Neural cell (in vitro differentiated cells): ENCODE measurements around the gene PCDHB4. TPM values are rescaled to one million over a fixed set of nuclear protein-coding genes. Genes with fewer than 3 reads are reported as not detected.
"Not testable (repeated sequence)": the region's sequence is repeated elsewhere in the genome, so short reads cannot be mapped to it uniquely, and the experiment has no call there.

Experiments used
- H2AFZ ChIP-seq: fragments of 200-600, 300-800 bp; sonication (generic), shearing (Covaris generic); 2 replicates; pipeline ENCODE4 v1.6.0; 2014; ENCODE audit warnings: low read depth, mild to moderate bottlenecking, antibody characterized with exemption, low read length, moderate library complexity
- H3F3A ChIP-seq: fragments of 200-600 bp; shearing (Covaris generic); 2 replicates; pipeline ENCODE4 v1.6.1; 2016; ENCODE audit warnings: mild to moderate bottlenecking, moderate library complexity, mixed read lengths, antibody characterized with exemption, low read length; ENCODE audit not compliant: insufficient read depth, poor library complexity, severe bottlenecking
- H3K27ac ChIP-seq: fragments of 200-600, 300-800 bp; sonication (generic), shearing (Covaris generic); 2 replicates; pipeline ENCODE4 v1.5.1; 2014; ENCODE audit warnings: mild to moderate bottlenecking, low read length, moderate library complexity
- H3K27me3 ChIP-seq: fragments of 300-800, 200-600 bp; sonication (generic), shearing (Covaris generic); 2 replicates; pipeline ENCODE4 v1.6.0; 2014; ENCODE audit warnings: mild to moderate bottlenecking, low read depth, low read length, moderate library complexity; ENCODE audit not compliant: insufficient read depth
- H3K36me3 ChIP-seq: fragments of 300-800, 200-600 bp; sonication (generic), shearing (Covaris generic); 2 replicates; pipeline ENCODE4 v1.5.1; 2014; ENCODE audit warnings: mild to moderate bottlenecking, antibody characterized with exemption, low read length, moderate library complexity; ENCODE audit not compliant: insufficient read depth
- H3K4me2 ChIP-seq: fragments of 300-800, 200-600 bp; sonication (generic), shearing (Covaris generic); 2 replicates; pipeline ENCODE4 v1.6.0; 2014; ENCODE audit warnings: mild to moderate bottlenecking, low read length
- H3K4me3 ChIP-seq: fragments of 300-800, 200-600 bp; sonication (generic), shearing (Covaris generic); 2 replicates; pipeline ENCODE4 v1.5.1; 2014; ENCODE audit warnings: mild to moderate bottlenecking, low read length, moderate library complexity
- H3K79me2 ChIP-seq: fragments of 200-600 bp; shearing (Covaris generic); replicated peaks from 2 replicates; pipeline ENCODE4 v1.6.0; 2014; ENCODE audit warnings: mild to moderate bottlenecking, low read length, moderate library complexity; ENCODE audit not compliant: insufficient read depth
- H3K9ac ChIP-seq: fragments of 300-800, 200-600 bp; sonication (generic), shearing (Covaris generic); 2 replicates; pipeline ENCODE4 v1.6.1; 2016; ENCODE audit warnings: mild to moderate bottlenecking, low read length, mixed read lengths
- H3K9me2 ChIP-seq: fragments of 200-600 bp; shearing (Covaris generic); 2 replicates; pipeline ENCODE4 v1.6.1; 2016; ENCODE audit warnings: mild to moderate bottlenecking, low read length, mixed read lengths; ENCODE audit not compliant: insufficient read depth
- H3K9me3 ChIP-seq: fragments of 200-600, 300-800 bp; sonication (generic), shearing (Covaris generic); 2 replicates; pipeline ENCODE4 v1.6.1; 2016; ENCODE audit warnings: mild to moderate bottlenecking, mixed run types, low read length, moderate library complexity, mixed read lengths
- H4K20me1 ChIP-seq: fragments of 200-600 bp; shearing (Covaris generic); 2 replicates; pipeline ENCODE4 v1.6.1; 2016; ENCODE audit warnings: mild to moderate bottlenecking, mixed run types; ENCODE audit not compliant: insufficient read depth
- CTCF ChIP-seq: fragments of 450-650 bp; IDR thresholded peaks from 2 replicates; pipeline ENCODE4 v1.5.1; 2014; ENCODE audit warnings: antibody characterized with exemption, mild to moderate bottlenecking, moderate library complexity; ENCODE audit not compliant: poor library complexity, severe bottlenecking
- EP300 ChIP-seq: fragments of 450-650 bp; conservative IDR thresholded peaks from 2 replicates; pipeline ENCODE4 v1.6.1; 2014; ENCODE audit warnings: antibody characterized with exemption, mild to moderate bottlenecking, moderate library complexity; ENCODE audit not compliant: poor library complexity, severe bottlenecking
- EZH2 ChIP-seq: fragments of 200-600, 300-800 bp; shearing (Covaris generic), sonication (generic); IDR thresholded peaks from 2 replicates; pipeline ENCODE4 v1.6.1; 2014; ENCODE audit warnings: antibody characterized with exemption, low read length, borderline replicate concordance, mild to moderate bottlenecking; ENCODE audit not compliant: insufficient read depth, poor library complexity, severe bottlenecking
- MXI1 ChIP-seq: fragments of 450-650 bp; conservative IDR thresholded peaks from 2 replicates; pipeline ENCODE4 v1.6.1; 2014; ENCODE audit warnings: antibody characterized with exemption, mild to moderate bottlenecking; ENCODE audit not compliant: poor library complexity, severe bottlenecking
- POLR2AphosphoS5 ChIP-seq: IDR thresholded peaks from 2 replicates; pipeline ENCODE4 v1.6.1; 2012
- RAD21 ChIP-seq: fragments of 450-650 bp; conservative IDR thresholded peaks from 2 replicates; pipeline ENCODE4 v1.6.1; 2014; ENCODE audit warnings: antibody characterized with exemption, mild to moderate bottlenecking, moderate library complexity
- REST ChIP-seq: IDR thresholded peaks from 2 replicates; pipeline ENCODE4 v1.6.1; 2012; ENCODE audit warnings: borderline replicate concordance
- SMC3 ChIP-seq: fragments of 450-650 bp; conservative IDR thresholded peaks from 2 replicates; pipeline ENCODE4 v1.6.1; 2014; ENCODE audit warnings: antibody characterized with exemption, mild to moderate bottlenecking, moderate library complexity; ENCODE audit not compliant: poor library complexity
- TAF1 ChIP-seq: IDR thresholded peaks from 2 replicates; pipeline ENCODE4 v1.6.1; 2012; ENCODE audit warnings: low read depth
- polyA plus RNA-seq: library from polyadenylated mRNA; depleted of rRNA; stranded (reverse); fragments of >200 nt; gene quantifications from 2 replicates; pipeline ENCODE4 v1.2.3, GENCODE V29; 2014

PCDHB4 gene
- polyA plus RNA-seq, 1 donor from 2014 or later: 4.2 TPM

GRCh38 chr5:141135030-141135717, 13.6 kb downstream of the PCDHB4 start, which contains the start of gene PCDHB5:
Gene PCDHB5 (plus strand): TSS chr5:141135206. CDS start chr5:141135435, 229 bp downstream.
- no peak within 1 kb of the TSS for H3K4me2 ChIP-seq
- peak; percentile 21 for TF ChIP-seq CTCF
- TF ChIP-seq MXI1: no peak
- no peak for TF ChIP-seq RAD21
- H3K79me2 ChIP-seq: no peaks in the 10 kb centered on the region
- no peak within 1 kb of the TSS for H3K9ac ChIP-seq
- H3K9me3 ChIP-seq: peaks cover 42% of the 10 kb centered on the region
- H3F3A ChIP-seq: no peaks in the 10 kb centered on the region
- no peaks in the 10 kb centered on the region for H3K27me3 ChIP-seq
- H3K27ac ChIP-seq: no peak within 1 kb of the TSS
- H3K36me3 ChIP-seq: peaks cover 13% of the 10 kb centered on the region
- H2AFZ ChIP-seq: no peak within 1 kb of the TSS
- peak within 1 kb of the TSS; percentile 6 for H3K4me3 ChIP-seq
- no peaks in the 10 kb centered on the region for H4K20me1 ChIP-seq
- no peaks in the 10 kb centered on the region for H3K9me2 ChIP-seq

DNA sequence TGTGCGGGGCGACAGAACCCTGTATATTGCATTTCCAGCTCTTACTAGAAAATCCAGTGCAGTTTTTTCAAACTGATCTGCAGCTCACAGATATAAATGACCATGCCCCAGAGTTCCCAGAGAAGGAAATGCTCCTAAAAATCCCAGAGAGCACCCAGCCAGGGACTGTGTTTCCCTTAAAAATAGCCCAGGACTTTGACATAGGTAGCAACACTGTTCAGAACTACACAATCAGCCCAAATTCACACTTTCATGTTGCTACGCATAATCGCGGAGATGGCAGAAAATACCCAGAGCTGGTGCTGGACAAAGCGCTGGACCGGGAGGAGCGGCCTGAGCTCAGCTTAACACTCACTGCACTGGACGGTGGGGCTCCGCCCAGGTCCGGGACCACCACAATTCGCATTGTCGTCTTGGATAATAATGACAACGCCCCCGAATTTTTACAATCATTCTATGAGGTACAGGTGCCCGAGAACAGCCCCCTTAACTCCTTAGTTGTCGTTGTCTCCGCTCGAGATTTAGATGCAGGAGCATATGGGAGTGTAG, 14.2 kb downstream of the PCDHB4 start:
- no peaks in the 10 kb centered on the region for H3K9me2 ChIP-seq
- peaks cover 42% of the 10 kb centered on the region for H3K9me3 ChIP-seq
- H3K9ac ChIP-seq: no peak overlapping the region
- no peak overlapping the region for H2AFZ ChIP-seq
- no peak overlapping the region for H3K27ac ChIP-seq
- peak overlapping the region; percentile 6 for H3K4me3 ChIP-seq
- H4K20me1 ChIP-seq: no peaks in the 10 kb centered on the region
- no peak overlapping the region for H3K4me2 ChIP-seq
- H3F3A ChIP-seq: no peaks in the 10 kb centered on the region
- H3K79me2 ChIP-seq: no peaks in the 10 kb centered on the region
- H3K27me3 ChIP-seq: no peaks in the 10 kb centered on the region
- no peak for TF ChIP-seq SMC3
- TF ChIP-seq EP300: no peak
- TF ChIP-seq POLR2AphosphoS5: no peak
- no peak for TF ChIP-seq REST
- no peak for TF ChIP-seq CTCF
- no peak for TF ChIP-seq RAD21
- TF ChIP-seq TAF1: no peak
- TF ChIP-seq MXI1: no peak
- TF ChIP-seq EZH2: no peak
- H3K36me3 ChIP-seq: peaks cover 13% of the 10 kb centered on the region

GRCh38 chr5:141137346-141137745, 15.7 kb downstream of the PCDHB4 start:
- H3K9me3 ChIP-seq: peaks cover 39% of the 10 kb centered on the region
- H3K27me3 ChIP-seq, H4K20me1 ChIP-seq, H3K4me2 ChIP-seq, H3K9ac ChIP-seq, H3K4me3 ChIP-seq, H3F3A ChIP-seq, H3K9me2 ChIP-seq, H2AFZ ChIP-seq, H3K79me2 ChIP-seq, H3K27ac ChIP-seq: not testable (repeated sequence)
- peaks cover 11% of the 10 kb centered on the region for H3K36me3 ChIP-seq
